Ovary (tissue), 3 donors: ENCODE data around the gene ZBTB1.

Experiments
- EP300 ChIP-seq: sonication (generic); formaldehyde crosslinking; IDR thresholded peaks from one replicate; pipeline ENCODE4 v1.6.1; 2017; ENCODE audit warnings: antibody characterized with exemption
- POLR2A ChIP-seq: fragments of 450-650 bp; IDR thresholded peaks from one replicate; pipeline ENCODE4 v1.6.1; 2017; ENCODE audit warnings: antibody characterized with exemption, mild to moderate bottlenecking, moderate library complexity
- TF ChIP-seq, protein P1 (sequence below), 3 donors: fragments of 450-650 bp in 2 of 3; fragments of 200-600 bp in 1 of 3; IDR thresholded peaks; one replicate each; pipeline versions ENCODE4 v1.5.1 to v1.8.0; 2016 to 2022; ENCODE audit warnings: antibody characterized with exemption in 3 of 3, mild to moderate bottlenecking in 1 of 3
- donor health status: DM: no; HTN: no; CAD: no.

- TF ChIP-seq POLR2A, result no peak
- TF ChIP-seq, protein P1, sequence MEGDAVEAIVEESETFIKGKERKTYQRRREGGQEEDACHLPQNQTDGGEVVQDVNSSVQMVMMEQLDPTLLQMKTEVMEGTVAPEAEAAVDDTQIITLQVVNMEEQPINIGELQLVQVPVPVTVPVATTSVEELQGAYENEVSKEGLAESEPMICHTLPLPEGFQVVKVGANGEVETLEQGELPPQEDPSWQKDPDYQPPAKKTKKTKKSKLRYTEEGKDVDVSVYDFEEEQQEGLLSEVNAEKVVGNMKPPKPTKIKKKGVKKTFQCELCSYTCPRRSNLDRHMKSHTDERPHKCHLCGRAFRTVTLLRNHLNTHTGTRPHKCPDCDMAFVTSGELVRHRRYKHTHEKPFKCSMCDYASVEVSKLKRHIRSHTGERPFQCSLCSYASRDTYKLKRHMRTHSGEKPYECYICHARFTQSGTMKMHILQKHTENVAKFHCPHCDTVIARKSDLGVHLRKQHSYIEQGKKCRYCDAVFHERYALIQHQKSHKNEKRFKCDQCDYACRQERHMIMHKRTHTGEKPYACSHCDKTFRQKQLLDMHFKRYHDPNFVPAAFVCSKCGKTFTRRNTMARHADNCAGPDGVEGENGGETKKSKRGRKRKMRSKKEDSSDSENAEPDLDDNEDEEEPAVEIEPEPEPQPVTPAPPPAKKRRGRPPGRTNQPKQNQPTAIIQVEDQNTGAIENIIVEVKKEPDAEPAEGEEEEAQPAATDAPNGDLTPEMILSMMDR (IDR thresholded peaks at IDR 0.05), result no peak
- TF ChIP-seq EP300, result no peak
These were observed 11.1 kb upstream of the ZBTB1 start for GRCh38 chr14:64493455-64493854.
